Measurements from ENCODE around the gene PPFIA3. TPM values are rescaled to one million over a fixed set of nuclear protein-coding genes. Genes with fewer than 3 reads are reported as not detected.

Gene PPFIA3
- total RNA-seq, result 1 to 10 TPM; 3.9 to 5.1 TPM

DNA sequence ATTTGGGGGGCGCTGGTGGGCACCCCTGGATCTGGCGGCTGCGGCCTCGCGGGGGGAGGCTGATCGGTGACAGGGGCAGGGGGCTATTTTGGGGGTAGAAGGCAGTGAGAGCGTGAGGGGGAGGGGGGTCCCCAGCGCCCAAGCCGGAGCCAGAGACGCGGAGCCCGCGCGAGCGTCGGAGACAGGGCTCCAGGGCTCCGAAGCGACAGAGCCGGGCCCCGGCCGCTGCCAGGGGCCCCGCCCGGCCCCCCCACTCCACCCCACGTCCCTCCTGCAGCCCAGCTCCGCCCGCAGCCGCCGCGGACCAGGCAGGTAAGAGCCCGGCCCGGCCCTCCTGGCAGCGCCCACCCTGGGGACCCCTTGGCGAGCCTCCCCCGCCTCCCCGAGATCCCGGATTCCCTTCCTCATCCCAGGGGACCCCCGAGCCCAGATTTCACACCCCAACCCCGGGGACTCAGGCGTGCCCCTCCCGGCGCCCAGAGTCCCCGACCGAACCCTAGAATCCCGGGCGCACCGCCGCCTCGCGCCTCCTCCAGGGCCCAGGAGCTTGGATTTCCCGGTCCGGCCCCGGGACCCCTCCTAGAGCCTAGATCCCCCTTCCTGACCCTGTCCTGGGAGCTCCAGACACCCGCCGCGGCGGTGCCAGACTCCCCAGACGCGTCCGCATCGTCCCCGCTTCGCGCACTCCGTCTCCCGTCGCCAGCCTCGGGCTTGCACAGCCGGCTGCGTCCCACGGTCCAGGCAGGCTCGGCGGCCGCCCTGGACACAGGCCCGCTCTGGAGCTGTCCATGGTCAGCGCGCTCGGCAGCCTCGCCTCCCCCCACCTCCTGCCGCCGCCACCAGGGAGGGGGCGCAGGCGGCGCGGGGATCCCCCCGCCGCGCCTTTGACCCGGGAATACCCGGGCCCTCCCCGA, at the start of gene PPFIA3:
PPFIA3 (plus strand) TSS at position 134 of the 914 bp plus-strand sequence. CDS start 8,330 bp downstream, outside the sequence.
- peaks cover 10% of the 10 kb centered on the region for H3K27me3 Mint-ChIP-seq
- peak within 1 kb of the TSS; percentile 88 for H3K4me3 Mint-ChIP-seq
- H3K27ac Mint-ChIP-seq, result peak within 1 kb of the TSS; percentile 91
- ChIA-PET POLR2A (interaction anchor here (1.2 to 1.6 kb wide), 4 partner anchors 9 to 25 kb away, joined by 3 to 6 read pairs (median 4); no protein-coding TSS in a partner anchor), CTCF (interaction anchor here (0.7 to 2.1 kb wide), 6 partner anchors 11 to 289 kb away, joined by 3 to 9 read pairs (median 4); no protein-coding TSS in a partner anchor)
- no peaks in the 10 kb centered on the region for H3K9me3 Mint-ChIP-seq
- DNase-seq (no peak), ATAC-seq (no peak)
- intact Hi-C loops (cut with micrococcal nuclease), result no loop called here
- H3K36me3 Mint-ChIP-seq (ENCODE audit: low read depth), result peaks cover 6% of the 10 kb centered on the region
- peaks cover 25% of the 10 kb centered on the region for H3K4me1 Mint-ChIP-seq (ENCODE audit: low read depth)
- TF ChIP-seq, protein P1, sequence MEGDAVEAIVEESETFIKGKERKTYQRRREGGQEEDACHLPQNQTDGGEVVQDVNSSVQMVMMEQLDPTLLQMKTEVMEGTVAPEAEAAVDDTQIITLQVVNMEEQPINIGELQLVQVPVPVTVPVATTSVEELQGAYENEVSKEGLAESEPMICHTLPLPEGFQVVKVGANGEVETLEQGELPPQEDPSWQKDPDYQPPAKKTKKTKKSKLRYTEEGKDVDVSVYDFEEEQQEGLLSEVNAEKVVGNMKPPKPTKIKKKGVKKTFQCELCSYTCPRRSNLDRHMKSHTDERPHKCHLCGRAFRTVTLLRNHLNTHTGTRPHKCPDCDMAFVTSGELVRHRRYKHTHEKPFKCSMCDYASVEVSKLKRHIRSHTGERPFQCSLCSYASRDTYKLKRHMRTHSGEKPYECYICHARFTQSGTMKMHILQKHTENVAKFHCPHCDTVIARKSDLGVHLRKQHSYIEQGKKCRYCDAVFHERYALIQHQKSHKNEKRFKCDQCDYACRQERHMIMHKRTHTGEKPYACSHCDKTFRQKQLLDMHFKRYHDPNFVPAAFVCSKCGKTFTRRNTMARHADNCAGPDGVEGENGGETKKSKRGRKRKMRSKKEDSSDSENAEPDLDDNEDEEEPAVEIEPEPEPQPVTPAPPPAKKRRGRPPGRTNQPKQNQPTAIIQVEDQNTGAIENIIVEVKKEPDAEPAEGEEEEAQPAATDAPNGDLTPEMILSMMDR (IDR thresholded peaks at IDR 0.05), result no peak

DNA sequence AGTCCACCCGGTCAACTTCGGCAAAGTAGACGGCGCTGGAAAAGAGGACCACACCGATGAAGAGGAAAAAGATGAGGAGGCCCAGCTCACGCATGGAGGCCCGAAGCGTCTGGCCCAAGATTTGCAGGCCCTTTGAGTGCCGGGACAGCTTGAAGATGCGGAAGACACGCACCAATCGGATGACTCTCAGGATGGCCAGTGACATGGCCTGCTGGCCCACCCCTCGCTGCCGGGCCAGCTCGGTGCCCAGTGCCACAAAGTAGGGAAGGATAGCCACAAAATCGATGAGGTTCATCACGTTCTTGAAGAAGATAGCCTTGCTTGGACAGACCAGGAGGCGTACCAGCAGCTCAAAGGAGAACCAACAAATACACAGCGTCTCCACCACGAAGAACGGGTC, 48.9 kb upstream of the PPFIA3 start:
- TF ChIP-seq, protein P1 (IDR thresholded peaks at IDR 0.05), result no peak
- peaks cover 2% of the 10 kb centered on the region for H3K36me3 Mint-ChIP-seq (ENCODE audit: low read depth)
- H3K27me3 Mint-ChIP-seq, result peaks cover 72% of the 10 kb centered on the region
- H3K4me3 Mint-ChIP-seq, result no peak overlapping the region
- H3K9me3 Mint-ChIP-seq, result no peaks in the 10 kb centered on the region
- intact Hi-C loops (cut with micrococcal nuclease), result no loop called here
- ATAC-seq (no peak), DNase-seq (no peak)
- H3K4me1 Mint-ChIP-seq (ENCODE audit: low read depth), result peaks cover 7% of the 10 kb centered on the region
- POLR2A ChIA-PET, result interaction anchor here (1.4 kb wide), 1 partner anchor 10 kb away, joined by 3 read pairs; no protein-coding TSS in a partner anchor
- no peak overlapping the region for H3K27ac Mint-ChIP-seq
- CTCF ChIA-PET, result interaction anchor here (1.1 to 1.8 kb wide), 3 partner anchors 13 to 76 kb away, joined by 3 to 9 read pairs (median 4); partner anchors contain the start of gene CGB7

DNA sequence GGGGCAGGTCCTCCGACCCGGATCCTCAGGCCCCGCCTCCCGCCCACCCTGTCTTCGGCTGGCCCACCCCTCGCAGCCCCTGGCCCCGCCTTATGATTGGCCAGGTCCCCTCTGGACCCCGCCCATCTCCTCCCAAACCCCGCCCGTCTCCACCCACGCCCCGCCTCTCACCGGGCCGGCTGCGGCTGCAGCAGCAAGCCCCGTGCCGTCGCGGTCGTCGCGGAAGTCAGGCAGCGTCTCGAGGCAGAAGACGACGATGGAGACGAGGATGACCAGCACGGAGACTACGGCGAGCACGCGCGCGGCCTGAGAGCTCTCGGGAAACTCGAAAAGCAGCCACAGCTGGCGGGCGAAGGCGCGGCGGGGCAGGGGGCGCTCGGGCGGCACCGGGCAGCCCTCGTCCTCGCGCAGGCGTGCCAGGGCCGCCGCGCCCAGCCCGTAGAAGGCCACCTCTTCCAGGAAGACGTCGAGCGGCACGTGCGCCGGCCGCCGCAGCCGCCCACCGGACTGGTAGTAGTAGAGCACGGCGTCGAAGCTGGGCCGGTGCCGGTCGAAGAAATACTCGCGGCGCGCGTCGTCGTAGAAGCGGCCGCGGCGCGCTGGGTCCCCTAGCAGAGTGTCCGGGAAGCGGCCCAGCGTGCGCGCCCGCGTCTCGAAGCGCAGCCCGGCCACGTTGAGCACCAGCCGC, 47.3 kb upstream of the PPFIA3 start:
- H3K36me3 Mint-ChIP-seq (ENCODE audit: low read depth), result peaks cover 2% of the 10 kb centered on the region
- TF ChIP-seq, protein P1 (IDR thresholded peaks at IDR 0.05), result no peak
- ChIA-PET CTCF (no interaction called here), POLR2A (interaction anchor here (0.5 kb wide), 1 partner anchor 404 kb away, joined by 3 read pairs; no protein-coding TSS in a partner anchor)
- H3K27ac Mint-ChIP-seq, result no peak overlapping the region
- no peak overlapping the region for H3K4me3 Mint-ChIP-seq
- DNase-seq, result peak; percentile 31
- no peaks in the 10 kb centered on the region for H3K9me3 Mint-ChIP-seq
- intact Hi-C loops (cut with micrococcal nuclease), result no loop called here
- peaks cover 63% of the 10 kb centered on the region for H3K27me3 Mint-ChIP-seq
- no peak for ATAC-seq
- H3K4me1 Mint-ChIP-seq (ENCODE audit: low read depth), result peaks cover 7% of the 10 kb centered on the region

DNA sequence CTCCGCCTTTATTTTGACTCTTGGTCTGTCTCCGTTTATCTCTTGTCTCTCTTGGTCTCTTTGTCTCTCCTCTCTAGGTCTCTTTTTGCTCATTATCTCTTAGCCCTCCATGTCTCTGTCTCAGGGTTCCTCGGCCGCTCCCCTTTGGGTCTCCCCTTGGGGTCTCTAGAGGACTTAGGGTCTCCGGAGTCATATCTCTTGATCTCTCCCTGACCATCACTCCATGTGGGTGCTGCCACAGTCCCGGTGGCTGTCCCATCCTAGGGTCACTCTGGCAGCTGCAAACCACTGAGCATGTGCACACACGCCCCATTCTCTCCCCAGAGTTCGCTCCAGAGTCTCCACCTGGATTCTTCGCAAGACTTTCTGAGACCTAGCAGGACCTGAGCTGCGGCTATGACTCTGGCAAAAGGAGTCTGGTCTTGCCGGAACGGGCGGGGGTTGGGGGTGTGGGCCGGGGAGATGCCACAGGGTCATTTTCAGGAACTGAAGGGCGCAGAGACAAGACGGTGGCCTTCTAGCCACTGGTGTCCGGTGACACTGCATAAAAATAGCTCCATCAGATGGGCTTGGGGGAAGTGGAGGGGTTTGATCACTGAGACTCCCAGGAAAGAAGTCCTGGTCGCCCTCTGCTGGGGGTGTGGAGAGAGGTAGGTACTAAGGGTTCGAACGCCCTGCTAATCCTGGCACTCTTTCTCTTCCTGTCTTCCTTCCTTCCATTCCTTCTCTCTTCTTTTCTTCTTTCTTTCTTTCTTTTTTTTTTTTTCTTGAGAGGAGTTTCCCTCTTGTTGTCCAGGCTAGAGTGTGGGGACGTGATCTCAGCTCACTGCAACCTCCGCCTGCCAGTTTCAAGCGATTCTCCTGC, 45.6 kb upstream of the PPFIA3 start:
- peak; percentile 46 for DNase-seq
- ChIA-PET POLR2A (no interaction called here), CTCF (interaction anchor here (1.1 to 2.4 kb wide), 3 partner anchors 17 to 33 kb away, joined by 3 to 8 read pairs (median 5); partner anchors contain the start of gene CGB7)
- TF ChIP-seq, protein P1 (IDR thresholded peaks at IDR 0.05), result no peak
- Mint-ChIP-seq H3K36me3 (ENCODE audit: low read depth) (peaks cover 2% of the 10 kb centered on the region), H3K9me3 (no peaks in the 10 kb centered on the region), H3K27me3 (peaks cover 54% of the 10 kb centered on the region), H3K27ac (no peak overlapping the region), H3K4me1 (ENCODE audit: low read depth) (peaks cover 7% of the 10 kb centered on the region), H3K4me3 (no peak overlapping the region)
- intact Hi-C loops (cut with micrococcal nuclease), result no loop called here
- peak; percentile 42 for ATAC-seq
